IMR-90 (cell line): ENCODE results near the gene PROK2. TPM values are rescaled to one million over a fixed set of nuclear protein-coding genes. Genes with fewer than 3 reads are reported as not detected.

Experiments
- ATAC-seq: fragments of 200-7000 bp; cut with Tn5 transposase; 2 replicates; pipeline ENCODE4 v1.9.1; 2020; ENCODE audit warnings: low read depth, mild to moderate bottlenecking, moderate library complexity
- BruUV-seq: library from RNA; stranded (reverse); fragments of 400-500 nt; replicated peaks from 2 replicates; lab custom pipeline; 2021; lab: Mats Ljungman, UMichigan
- CTCF ChIA-PET: fragments of 300-600 bp; formaldehyde crosslinking; extraction: SDS; loops from one replicate; lab custom pipeline; 2021; ENCODE audit warnings: antibody characterized with exemption; lab: Yijun Ruan, JAX
- POLR2A ChIA-PET: fragments of 300-600 bp; sonication (Branson Sonifier 250); formaldehyde crosslinking; loops from one replicate; lab custom pipeline; 2022; ENCODE audit warnings: antibody characterized with exemption; ENCODE audit not compliant: unreplicated experiment; lab: Charles Lee
- DNase-seq: peaks from one replicate; pipeline ENCODE4 v3.0.0; 2013
- H2AFZ ChIP-seq: replicated peaks from 2 replicates; pipeline ENCODE3; 2013; ENCODE audit warnings: low read length, mild to moderate bottlenecking; ENCODE audit not compliant: poor library complexity
- H2AK5ac ChIP-seq: 2 replicates; pipeline ENCODE4 v1.6.1; 2013; ENCODE audit warnings: low read depth, low read length, inconsistent platforms
- H2AK9ac ChIP-seq: replicated peaks from 2 replicates; pipeline ENCODE3; 2013; ENCODE audit warnings: mild to moderate bottlenecking, low read depth, low read length, moderate library complexity; ENCODE audit not compliant: poor library complexity
- H2BK120ac ChIP-seq: 2 replicates; pipeline ENCODE4 v1.6.1; 2013; ENCODE audit warnings: low read depth, low read length, inconsistent platforms
- H2BK15ac ChIP-seq: 3 replicates; pipeline ENCODE4 v1.6.1; 2013; ENCODE audit warnings: low read depth, low read length, inconsistent platforms
- H2BK20ac ChIP-seq: 2 replicates; pipeline ENCODE4 v1.6.1; 2013; ENCODE audit warnings: low read depth, mild to moderate bottlenecking, inconsistent platforms, low read length, moderate library complexity
- H2BK5ac ChIP-seq: 2 replicates; pipeline ENCODE4 v1.6.1; 2013; ENCODE audit warnings: mild to moderate bottlenecking, low read depth, low read length, inconsistent platforms; ENCODE audit not compliant: poor library complexity, severe bottlenecking
- H3K14ac ChIP-seq: replicated peaks from 2 replicates; pipeline ENCODE4 v1.6.1; 2013; ENCODE audit warnings: low read depth, low read length, inconsistent platforms
- H3K18ac ChIP-seq: 2 replicates; pipeline ENCODE4 v1.6.1; 2013; ENCODE audit warnings: low read depth, low read length, control low read depth
- H3K23ac ChIP-seq: 2 replicates; pipeline ENCODE4 v1.6.1; 2013; ENCODE audit warnings: low read depth, low read length, inconsistent platforms
- H3K27ac ChIP-seq: 2 replicates; pipeline ENCODE4 v1.5.1; 2013; ENCODE audit warnings: mild to moderate bottlenecking, control low read depth, low read length; ENCODE audit not compliant: insufficient read depth
- H3K27me3 ChIP-seq: 2 replicates; pipeline ENCODE4 v1.6.1; 2013; ENCODE audit warnings: low read length; ENCODE audit not compliant: control insufficient read depth, insufficient read depth
- H3K36me3 ChIP-seq: 2 replicates; pipeline ENCODE4 v1.6.1; 2013; ENCODE audit warnings: low read length, mixed read lengths; ENCODE audit not compliant: control insufficient read depth, insufficient read depth
- H3K4ac ChIP-seq: 2 replicates; pipeline ENCODE4 v1.6.1; 2013; ENCODE audit warnings: low read depth, low read length, inconsistent platforms
- H3K4me1 ChIP-seq: 2 replicates; pipeline ENCODE4 v1.6.1; 2013; ENCODE audit warnings: low read length, mixed read lengths; ENCODE audit not compliant: control insufficient read depth, insufficient read depth
- H3K4me2 ChIP-seq: 2 replicates; pipeline ENCODE4 v1.6.1; 2013; ENCODE audit warnings: low read depth, mild to moderate bottlenecking, control low read depth, low read length, moderate library complexity
- H3K4me3 ChIP-seq: 2 replicates; pipeline ENCODE4 v1.5.1; 2013; ENCODE audit warnings: low read depth, mild to moderate bottlenecking, control low read depth, low read length, moderate library complexity; ENCODE audit not compliant: insufficient read depth
- H3K56ac ChIP-seq: 2 replicates; pipeline ENCODE4 v1.6.1; 2013; ENCODE audit warnings: low read length, inconsistent platforms; ENCODE audit not compliant: insufficient read depth; ENCODE audit errors: extremely low read depth
- H3K79me1 ChIP-seq, 2 experiments: 2 replicates each; pipeline ENCODE4 v1.6.1; 2013; ENCODE audit warnings: low read length in 2 of 2, inconsistent platforms in 1 of 2, low read depth in 1 of 2
- H3K9ac ChIP-seq: 2 replicates; pipeline ENCODE4 v1.6.1; 2013; ENCODE audit warnings: low read depth, low read length, control low read depth
- H3K9me1 ChIP-seq: 2 replicates; pipeline ENCODE4 v1.6.1; 2013; ENCODE audit warnings: low read length, inconsistent platforms; ENCODE audit not compliant: insufficient read depth
- H3K9me3 ChIP-seq: 2 replicates; pipeline ENCODE4 v1.6.1; 2013; ENCODE audit warnings: low read length; ENCODE audit not compliant: control insufficient read depth, insufficient read depth
- H4K20me1 ChIP-seq: 2 replicates; pipeline ENCODE4 v1.6.1; 2013; ENCODE audit warnings: low read length, inconsistent platforms; ENCODE audit not compliant: insufficient read depth
- H4K5ac ChIP-seq: 2 replicates; pipeline ENCODE4 v1.6.1; 2013; ENCODE audit warnings: mild to moderate bottlenecking, low read depth, low read length, control low read depth
- H4K8ac ChIP-seq, 2 experiments: 2 replicates each; pipeline ENCODE4 v1.6.1; 2013; ENCODE audit warnings: low read depth in 2 of 2, low read length in 2 of 2, control low read depth in 1 of 2, inconsistent platforms in 1 of 2
- H4K91ac ChIP-seq: 2 replicates; pipeline ENCODE4 v1.6.1; 2013; ENCODE audit warnings: low read depth, low read length, inconsistent platforms; ENCODE audit not compliant: insufficient read depth
- BHLHE40 ChIP-seq: fragments of 150-350 bp; IDR thresholded peaks from 2 replicates; pipeline ENCODE4 v1.6.1; 2016; ENCODE audit warnings: mild to moderate bottlenecking, low read depth, low read length
- CEBPB ChIP-seq: IDR thresholded peaks from 2 replicates; pipeline ENCODE4 v1.6.1; 2012; ENCODE audit warnings: low read depth, low read length, improper control_type of control experiment
- CHD1 ChIP-seq: IDR thresholded peaks from 2 replicates; pipeline ENCODE4 v1.6.1; 2012; ENCODE audit warnings: low read depth, low read length, improper control_type of control experiment
- CTCF ChIP-seq: conservative IDR thresholded peaks from 2 replicates; pipeline ENCODE4 v1.5.1; 2012; ENCODE audit warnings: mild to moderate bottlenecking, low read depth, low read length, improper control_type of control experiment
- FOS ChIP-seq: fragments of 150-350 bp; IDR thresholded peaks from 2 replicates; pipeline ENCODE4 v1.6.1; 2016; ENCODE audit warnings: low read depth, low read length
- MAFK ChIP-seq: IDR thresholded peaks from 2 replicates; pipeline ENCODE4 v1.6.1; 2012; ENCODE audit warnings: low read depth, low read length, improper control_type of control experiment
- NFE2L2 ChIP-seq: fragments of 150-350 bp; IDR thresholded peaks from 2 replicates; pipeline ENCODE4 v1.6.1; 2016; ENCODE audit warnings: low read depth, mild to moderate bottlenecking, low read length
- RFX5 ChIP-seq: IDR thresholded peaks from 2 replicates; pipeline ENCODE4 v1.8.0; 2012; ENCODE audit warnings: low read depth, mild to moderate bottlenecking, low read length, moderate library complexity
- USF2 ChIP-seq: fragments of 150-350 bp; IDR thresholded peaks from 2 replicates; pipeline ENCODE4 v1.6.1; 2017; ENCODE audit warnings: mild to moderate bottlenecking, antibody characterized with exemption, low read length, low read depth
- WGBS, 2 experiments: methylation state at CpG; one replicate each; pipeline versions ENCODE4 v1.1.5 to v1.1.7; 2013; ENCODE audit warnings: missing lambda C conversion rate in 2 of 2; ENCODE audit not compliant: insufficient read length in 1 of 2; ENCODE audit errors: extremely low coverage in 2 of 2; 5-methylcytosine and 5-hydroxymethylcytosine counted together
- dilution Hi-C: fragments of 300-500 bp; cut with HindIII; formaldehyde crosslinking; loops from one replicate; pipeline ENCODE4 v1.14.3; 2018; ENCODE audit warnings: low sequenced_read_pairs; ENCODE audit not compliant: unreplicated experiment
- in situ Hi-C: fragments of 300-500 bp; cut with MboI; formaldehyde crosslinking; loops from 3 replicates; pipeline ENCODE4 v1.14.3; 2019; ENCODE audit warnings: low sequenced_read_pairs, inconsistent platforms, mixed read lengths
- intact Hi-C: fragments of 100-400 bp; cut with micrococcal nuclease; formaldehyde crosslinking; loops from 2 replicates; pipeline ENCODE4 v1.10.0; 2022
- polyA plus RNA-seq, 3 experiments: library from polyadenylated mRNA; depleted of rRNA; stranded (reverse); fragments of >200 nt; gene quantifications; 2 replicates each; pipeline ENCODE4 v1.2.3, GENCODE V29; 2012; ENCODE audit warnings: low replicate concordance in 1 of 3
- total RNA-seq: library from RNA; depleted of rRNA; stranded (reverse); fragments of >200 nt; gene quantifications from 2 replicates; pipeline ENCODE4 v1.2.3, GENCODE V29; 2012
- TF ChIP-seq, protein P1 (sequence below): fragments of 150-350 bp; IDR thresholded peaks from 2 replicates; pipeline ENCODE4 v1.6.1; 2016; ENCODE audit warnings: low read depth, mild to moderate bottlenecking, low read length, moderate library complexity, borderline replicate concordance

Gene PROK2
- total and polyA plus RNA-seq, 2 of the 4 experiments (the other 2 are of a cell fraction): not detected

GRCh38 chr3:71753701-71754609, 31.0 kb downstream of the PROK2 start, which contains the start of gene GPR27:
Gene GPR27, plus strand, starts transcription at chr3:71753855. Its CDS starts 195 bp downstream, at chr3:71754050.
- Histone ChIP-seq H2BK5ac (no peak within 1 kb of the TSS), H3K36me3 (no peaks in the 10 kb centered on the region), H3K4ac (no peak within 1 kb of the TSS), H3K27ac (no peak within 1 kb of the TSS), H3K79me1 (no peaks in the 10 kb centered on the region), H3K9me3 (no peaks in the 10 kb centered on the region), H2AK5ac (no peak within 1 kb of the TSS), H3K23ac (no peak within 1 kb of the TSS), H2BK20ac (no peak within 1 kb of the TSS), H3K14ac (no peak within 1 kb of the TSS), H3K27me3 (peaks cover 53% of the 10 kb centered on the region), H3K18ac (no peak within 1 kb of the TSS), H3K9me1 (no peaks in the 10 kb centered on the region), H3K4me1 (no peaks in the 10 kb centered on the region), H4K91ac (no peak within 1 kb of the TSS), H3K9ac (no peak within 1 kb of the TSS), H2AFZ (peak within 1 kb of the TSS; percentile 69), H3K4me2 (peak within 1 kb of the TSS; percentile 93), H2BK15ac (no peak within 1 kb of the TSS), H3K4me3 (peak within 1 kb of the TSS; percentile 32; the same call in 1 of the 2 replicates), H4K20me1 (no peaks in the 10 kb centered on the region), H2BK120ac (no peak within 1 kb of the TSS), H4K8ac (no peak within 1 kb of the TSS), H3K56ac (no peak within 1 kb of the TSS), H2AK9ac (no peak within 1 kb of the TSS), H4K5ac (no peak within 1 kb of the TSS)
- ChIA-PET CTCF (no interaction called here), POLR2A (no interaction called here)
- DNase-seq (peak; percentile 12), ATAC-seq (peak; percentile 77)
- no TSS peak for BruUV-seq
- dilution Hi-C loops: no loop called here
- intact Hi-C loops: no loop called here
- in situ Hi-C loops: no loop called here
- WGBS, 2 experiments: 1% methylated on average over 80 of the region's 131 CpGs; no CpG with 5 or more reads in 1 of the 2 experiments
- TF ChIP-seq CHD1 (no peak), MAFK (no peak), NFE2L2 (no peak), BHLHE40 (no peak), CEBPB (no peak), RFX5 (no peak), FOS (no peak), CTCF (no peak), USF2 (no peak)
- TF ChIP-seq, protein P1, sequence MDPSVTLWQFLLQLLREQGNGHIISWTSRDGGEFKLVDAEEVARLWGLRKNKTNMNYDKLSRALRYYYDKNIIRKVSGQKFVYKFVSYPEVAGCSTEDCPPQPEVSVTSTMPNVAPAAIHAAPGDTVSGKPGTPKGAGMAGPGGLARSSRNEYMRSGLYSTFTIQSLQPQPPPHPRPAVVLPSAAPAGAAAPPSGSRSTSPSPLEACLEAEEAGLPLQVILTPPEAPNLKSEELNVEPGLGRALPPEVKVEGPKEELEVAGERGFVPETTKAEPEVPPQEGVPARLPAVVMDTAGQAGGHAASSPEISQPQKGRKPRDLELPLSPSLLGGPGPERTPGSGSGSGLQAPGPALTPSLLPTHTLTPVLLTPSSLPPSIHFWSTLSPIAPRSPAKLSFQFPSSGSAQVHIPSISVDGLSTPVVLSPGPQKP: no peak
